Neural cell (in vitro differentiated cells): ENCODE measurements around the gene ZBTB42.

Experiments
- EP300 ChIP-seq: fragments of 450-650 bp; conservative IDR thresholded peaks from 2 replicates; pipeline ENCODE4 v1.6.1; 2014; ENCODE audit warnings: antibody characterized with exemption, mild to moderate bottlenecking, moderate library complexity; ENCODE audit not compliant: poor library complexity, severe bottlenecking
- EZH2 ChIP-seq: fragments of 200-600, 300-800 bp; shearing (Covaris generic), sonication (generic); IDR thresholded peaks from 2 replicates; pipeline ENCODE4 v1.6.1; 2014; ENCODE audit warnings: antibody characterized with exemption, low read length, borderline replicate concordance, mild to moderate bottlenecking; ENCODE audit not compliant: insufficient read depth, poor library complexity, severe bottlenecking
- POLR2AphosphoS5 ChIP-seq: IDR thresholded peaks from 2 replicates; pipeline ENCODE4 v1.6.1; 2012
- REST ChIP-seq: IDR thresholded peaks from 2 replicates; pipeline ENCODE4 v1.6.1; 2012; ENCODE audit warnings: borderline replicate concordance
- TF ChIP-seq, protein P1 (sequence below): fragments of 450-650 bp; IDR thresholded peaks from 2 replicates; pipeline ENCODE4 v1.5.1; 2014; ENCODE audit warnings: antibody characterized with exemption, mild to moderate bottlenecking, moderate library complexity; ENCODE audit not compliant: poor library complexity, severe bottlenecking

- TF ChIP-seq, protein P1, sequence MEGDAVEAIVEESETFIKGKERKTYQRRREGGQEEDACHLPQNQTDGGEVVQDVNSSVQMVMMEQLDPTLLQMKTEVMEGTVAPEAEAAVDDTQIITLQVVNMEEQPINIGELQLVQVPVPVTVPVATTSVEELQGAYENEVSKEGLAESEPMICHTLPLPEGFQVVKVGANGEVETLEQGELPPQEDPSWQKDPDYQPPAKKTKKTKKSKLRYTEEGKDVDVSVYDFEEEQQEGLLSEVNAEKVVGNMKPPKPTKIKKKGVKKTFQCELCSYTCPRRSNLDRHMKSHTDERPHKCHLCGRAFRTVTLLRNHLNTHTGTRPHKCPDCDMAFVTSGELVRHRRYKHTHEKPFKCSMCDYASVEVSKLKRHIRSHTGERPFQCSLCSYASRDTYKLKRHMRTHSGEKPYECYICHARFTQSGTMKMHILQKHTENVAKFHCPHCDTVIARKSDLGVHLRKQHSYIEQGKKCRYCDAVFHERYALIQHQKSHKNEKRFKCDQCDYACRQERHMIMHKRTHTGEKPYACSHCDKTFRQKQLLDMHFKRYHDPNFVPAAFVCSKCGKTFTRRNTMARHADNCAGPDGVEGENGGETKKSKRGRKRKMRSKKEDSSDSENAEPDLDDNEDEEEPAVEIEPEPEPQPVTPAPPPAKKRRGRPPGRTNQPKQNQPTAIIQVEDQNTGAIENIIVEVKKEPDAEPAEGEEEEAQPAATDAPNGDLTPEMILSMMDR = no peak
- TF ChIP-seq EP300 (no peak), EZH2 (no peak), POLR2AphosphoS5 (no peak), REST (no peak)
Observed at GRCh38 chr14:104755621-104756020, 45.3 kb upstream of the ZBTB42 start.
